ENCODE measurements around the gene RNU6-1. TPM values are rescaled to one million over a fixed set of nuclear protein-coding genes. Genes with fewer than 3 reads are reported as not detected.

Gene RNU6-1
- total and polyA plus RNA-seq, 2 donors (not counting 3 experiments of a cell fraction or from before 2014, with no cell fraction given), result not detected

DNA sequence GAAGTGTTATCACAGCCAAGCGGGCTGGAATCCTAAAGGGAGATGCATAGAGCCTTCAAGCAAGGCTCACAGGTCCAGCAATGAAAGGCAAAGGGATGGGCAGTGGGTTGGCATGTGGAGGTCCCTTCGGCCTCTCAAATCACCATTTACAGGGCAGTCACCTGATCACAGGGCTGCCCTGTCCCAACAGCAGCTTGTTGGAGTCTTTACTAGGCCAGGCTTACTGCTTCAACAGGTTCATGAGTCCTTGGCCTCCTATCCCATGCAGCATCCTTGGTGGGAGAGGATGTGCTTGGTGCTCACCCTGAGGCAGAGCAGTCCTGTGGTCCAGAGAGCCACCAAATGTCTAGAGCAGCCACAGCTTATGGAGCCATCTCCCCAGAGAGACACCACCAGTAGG is 38.7 kb downstream of the RNU6-1 start:
- H3K9me1 ChIP-seq (replicated peaks; ENCODE audit: control insufficient read depth, extremely low read depth, insufficient read depth, low read length), result no peaks in the 10 kb centered on the region
- FAIRE-seq, result no peak
- BruUV-seq (replicated peaks), result no TSS peak

GRCh38 chr15:67799801-67800205 is 40.0 kb downstream of the RNU6-1 start:
- H3K4me3 ChIP-seq (replicated peaks in 1 of 3; ENCODE audit: insufficient read depth in 1 of 3, low read depth in 1 of 3, low read length in 3 of 3), result no peak overlapping the region
- peak; percentile 16 for DNase-seq (ENCODE audit: low read depth, low spot score)
- dilution Hi-C loops (cut with MboI; ENCODE audit: extremely low pct_ligation_motif_present, low sequenced_read_pairs) (no loop called here), intact Hi-C loops (cut with micrococcal nuclease) (no loop called here)
- no peak overlapping the region for H2AFZ ChIP-seq (ENCODE audit: low read depth, low read length)
- POLR2A ChIA-PET, result no interaction called here
- no peaks in the 10 kb centered on the region for H3K36me3 ChIP-seq (ENCODE audit: control insufficient read depth in 2 of 2, extremely low read depth in 1 of 2, insufficient read depth in 2 of 2, low read length in 2 of 2)
- H4K20me1 ChIP-seq (replicated peaks; ENCODE audit: control insufficient read depth, extremely low read depth, insufficient read depth, low read length), result no peaks in the 10 kb centered on the region
- no peak overlapping the region for H3K4me2 ChIP-seq (ENCODE audit: insufficient read depth, low read length)
- peaks cover 7% of the 10 kb centered on the region for H3K4me1 ChIP-seq (ENCODE audit: control insufficient read depth, extremely low read depth, insufficient read depth, low read length)
- H3K27me3 ChIP-seq (ENCODE audit: control insufficient read depth in 2 of 2, insufficient read depth in 2 of 2, low read length in 2 of 2), result no peaks in the 10 kb centered on the region
- no peaks in the 10 kb centered on the region for H3K79me2 ChIP-seq (ENCODE audit: control insufficient read depth, insufficient read depth, low read length)
- H3K9me1 ChIP-seq (replicated peaks; ENCODE audit: control insufficient read depth, extremely low read depth, insufficient read depth, low read length), result no peaks in the 10 kb centered on the region
- BruUV-seq (replicated peaks), result no TSS peak
- H3K9me3 ChIP-seq (replicated peaks; ENCODE audit: control insufficient read depth, insufficient read depth, low read length), result no peaks in the 10 kb centered on the region
- no peak overlapping the region for H3K27ac ChIP-seq (ENCODE audit: insufficient read depth, low read depth, low read length)
- TF ChIP-seq CTCF (IDR thresholded peaks at IDR 0.05; ENCODE audit: extremely low read depth in 1 of 2, insufficient read depth in 1 of 2, low read depth in 1 of 2, low read length in 2 of 2), result no peak
- no peak for TF ChIP-seq EZH2 (IDR thresholded peaks at IDR 0.05; ENCODE audit: borderline replicate concordance, low read depth, low read length, severe bottlenecking)
- TF ChIP-seq GATA2 (IDR thresholded peaks at IDR 0.05; ENCODE audit: insufficient read depth, insufficient read length, low read depth, low read length), result no peak
- TF ChIP-seq, protein P1, sequence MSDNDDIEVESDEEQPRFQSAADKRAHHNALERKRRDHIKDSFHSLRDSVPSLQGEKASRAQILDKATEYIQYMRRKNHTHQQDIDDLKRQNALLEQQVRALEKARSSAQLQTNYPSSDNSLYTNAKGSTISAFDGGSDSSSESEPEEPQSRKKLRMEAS (IDR thresholded peaks at IDR 0.05; ENCODE audit: insufficient read depth, insufficient read length), result no peak
- TF ChIP-seq JUN (IDR thresholded peaks at IDR 0.05; ENCODE audit: borderline replicate concordance, insufficient read depth, insufficient read length, low read depth), result no peak
- TF ChIP-seq FOS (IDR thresholded peaks at IDR 0.05; ENCODE audit: borderline replicate concordance, insufficient read depth, low read length), result no peak
- TF ChIP-seq POLR2AphosphoS5 (IDR thresholded peaks at IDR 0.05; ENCODE audit: insufficient read depth, low read depth, low read length), result no peak
- TF ChIP-seq MYC (IDR thresholded peaks at IDR 0.05; ENCODE audit: low read depth, low read length), result no peak
- TF ChIP-seq POLR2A (IDR thresholded peaks at IDR 0.05; ENCODE audit: low read depth, low read length), result no peak
- FAIRE-seq, result no peak
- CTCF ChIA-PET, result no interaction called here
- H3K9ac ChIP-seq (replicated peaks; ENCODE audit: extremely low read depth, insufficient read depth, low read length), result no peak overlapping the region

More for the DNA sequence above, 38.7 kb downstream of the RNU6-1 start:
- intact Hi-C loops (cut with micrococcal nuclease), result no loop called here
- no peaks in the 10 kb centered on the region for H3K9me3 ChIP-seq (replicated peaks; ENCODE audit: control insufficient read depth, insufficient read depth, low read length)
- TF ChIP-seq JUN (IDR thresholded peaks at IDR 0.05; ENCODE audit: borderline replicate concordance, insufficient read depth, insufficient read length, low read depth) (no peak), EZH2 (IDR thresholded peaks at IDR 0.05; ENCODE audit: borderline replicate concordance, low read depth, low read length, severe bottlenecking) (no peak), FOS (IDR thresholded peaks at IDR 0.05; ENCODE audit: borderline replicate concordance, insufficient read depth, low read length) (no peak), MYC (IDR thresholded peaks at IDR 0.05; ENCODE audit: low read depth, low read length) (no peak), POLR2AphosphoS5 (IDR thresholded peaks at IDR 0.05; ENCODE audit: insufficient read depth, low read depth, low read length) (no peak)
- TF ChIP-seq, protein P1 (IDR thresholded peaks at IDR 0.05; ENCODE audit: insufficient read depth, insufficient read length), result no peak
- no peak for DNase-seq (ENCODE audit: low read depth, low spot score)
- ChIA-PET CTCF (no interaction called here), POLR2A (interaction anchor here (0.5 kb wide), 1 partner anchor 1457 kb away, joined by 3 read pairs; no protein-coding TSS in a partner anchor)
- dilution Hi-C loops (cut with MboI; ENCODE audit: extremely low pct_ligation_motif_present, low sequenced_read_pairs), result no loop called here
- H2AFZ ChIP-seq (ENCODE audit: low read depth, low read length), result no peak overlapping the region
- no peaks in the 10 kb centered on the region for H3K79me2 ChIP-seq (ENCODE audit: control insufficient read depth, insufficient read depth, low read length)
- H3K4me1 ChIP-seq (ENCODE audit: control insufficient read depth, extremely low read depth, insufficient read depth, low read length), result peaks cover 7% of the 10 kb centered on the region
- no peak overlapping the region for H3K9ac ChIP-seq (replicated peaks; ENCODE audit: extremely low read depth, insufficient read depth, low read length)
- no peaks in the 10 kb centered on the region for H4K20me1 ChIP-seq (replicated peaks; ENCODE audit: control insufficient read depth, extremely low read depth, insufficient read depth, low read length)
- H3K4me2 ChIP-seq (ENCODE audit: insufficient read depth, low read length), result no peak overlapping the region
- H3K36me3 ChIP-seq (ENCODE audit: control insufficient read depth in 2 of 2, extremely low read depth in 1 of 2, insufficient read depth in 2 of 2, low read length in 2 of 2), result no peaks in the 10 kb centered on the region
- H3K27me3 ChIP-seq (ENCODE audit: control insufficient read depth in 2 of 2, insufficient read depth in 2 of 2, low read length in 2 of 2), result no peaks in the 10 kb centered on the region
- no peak overlapping the region for H3K4me3 ChIP-seq (replicated peaks in 1 of 3; ENCODE audit: insufficient read depth in 1 of 3, low read depth in 1 of 3, low read length in 3 of 3)
- H3K27ac ChIP-seq (ENCODE audit: insufficient read depth, low read depth, low read length), result no peak overlapping the region

All from endothelial cell of umbilical vein (primary cell).